GM23338 (cell line): Measurements from ENCODE around the gene CSRNP3. TPM values are rescaled to one million over a fixed set of nuclear protein-coding genes. Genes with fewer than 3 reads are reported as not detected.

ENCODE experiments used
- ATAC-seq: fragments of 200-7000 bp; cut with Tn5 transposase; 3 replicates; pipeline ENCODE4 v1.9.1; 2020
- DNase-seq: peaks from one replicate; pipeline ENCODE4 v3.0.0-alpha.2; 2015; ENCODE audit warnings: low spot score
- H2AFZ ChIP-seq: fragments of 200-600 bp; sonication (generic); 2 replicates; pipeline ENCODE4 v1.8.0; 2016; ENCODE audit warnings: antibody characterized with exemption, mild to moderate bottlenecking, moderate library complexity
- H3F3A ChIP-seq: fragments of 200-600 bp; sonication (generic); replicated peaks from 2 replicates; pipeline ENCODE4 v1.8.0; 2017; ENCODE audit warnings: antibody characterized with exemption, mixed run types, low read depth
- H3K27ac ChIP-seq: fragments of 200-600 bp; sonication (generic); 2 replicates; pipeline ENCODE4 v1.6.1; 2016; ENCODE audit warnings: low read depth
- H3K27me3 ChIP-seq: fragments of 200-600 bp; sonication (generic); 2 replicates; pipeline ENCODE4 v1.8.0; 2016; ENCODE audit warnings: mild to moderate bottlenecking, mixed run types, moderate library complexity; ENCODE audit not compliant: insufficient read depth
- H3K36me3 ChIP-seq: fragments of 200-600 bp; sonication (generic); 2 replicates; pipeline ENCODE4 v1.8.0; 2016; ENCODE audit warnings: mild to moderate bottlenecking; ENCODE audit not compliant: insufficient read depth
- H3K4me1 ChIP-seq: fragments of 200-600 bp; sonication (generic); 2 replicates; pipeline ENCODE4 v1.8.0; 2016; ENCODE audit warnings: mild to moderate bottlenecking, moderate library complexity; ENCODE audit not compliant: insufficient read depth
- H3K4me2 ChIP-seq: fragments of 200-600 bp; sonication (generic); 2 replicates; pipeline ENCODE4 v1.7.1; 2017; ENCODE audit warnings: mixed run types
- H3K4me3 ChIP-seq: fragments of 200-600 bp; sonication (generic); 2 replicates; pipeline ENCODE4 v1.6.1; 2016; ENCODE audit warnings: mixed run types
- H3K79me2 ChIP-seq: fragments of 200-600 bp; sonication (generic); replicated peaks from 2 replicates; pipeline ENCODE4 v1.8.0; 2017; ENCODE audit warnings: mild to moderate bottlenecking; ENCODE audit not compliant: insufficient read depth
- H3K9me2 ChIP-seq: fragments of 200-600 bp; sonication (generic); 2 replicates; pipeline ENCODE4 v1.8.0; 2017; ENCODE audit not compliant: insufficient read depth
- H4K20me1 ChIP-seq: fragments of 200-600 bp; sonication (generic); replicated peaks from 2 replicates; pipeline ENCODE4 v1.8.0; 2017; ENCODE audit warnings: mild to moderate bottlenecking; ENCODE audit not compliant: insufficient read depth
- H3K27ac Mint-ChIP-seq: 2 replicates; pipeline ENCODE4 v1.8.0; 2020; ENCODE audit warnings: inconsistent platforms, mild to moderate bottlenecking, moderate library complexity, mixed read lengths
- H3K27me3 Mint-ChIP-seq: 3 replicates; pipeline ENCODE4 v1.8.0; 2022; ENCODE audit warnings: low read depth, mild to moderate bottlenecking, moderate library complexity, mixed read lengths, inconsistent platforms; ENCODE audit not compliant: insufficient read depth, poor library complexity
- H3K36me3 Mint-ChIP-seq: 3 replicates; pipeline ENCODE4 v1.8.0; 2021; ENCODE audit warnings: low read depth, mild to moderate bottlenecking, inconsistent platforms, moderate library complexity, mixed read lengths
- H3K4me1 Mint-ChIP-seq: 3 replicates; pipeline ENCODE4 v1.8.0; 2020; ENCODE audit warnings: mild to moderate bottlenecking, inconsistent platforms, mixed read lengths
- H3K4me3 Mint-ChIP-seq: 3 replicates; pipeline ENCODE4 v1.8.0; 2021; ENCODE audit warnings: moderate library complexity, mild to moderate bottlenecking, inconsistent platforms, mixed read lengths
- H3K9me3 Mint-ChIP-seq: 3 replicates; pipeline ENCODE4 v1.8.0; 2020; ENCODE audit warnings: moderate library complexity, mild to moderate bottlenecking, inconsistent platforms, mixed read lengths
- CREB1 ChIP-seq: fragments of 250-450 bp; sonication (Bioruptor Pico); IDR thresholded peaks from 2 replicates; pipeline ENCODE4 v1.5.0; 2020; ENCODE audit warnings: low read depth, mild to moderate bottlenecking, moderate library complexity
- CTCF ChIP-seq, 2 experiments: fragments of 200-600 bp in 1 of 2; sonication (generic) in 1 of 2; conservative IDR thresholded peaks; 2 replicates each; pipeline versions ENCODE4 v1.5.1 to v1.6.1; 2016 to 2017; ENCODE audit warnings: antibody characterized with exemption in 2 of 2, low read depth in 2 of 2, mild to moderate bottlenecking in 2 of 2, moderate library complexity in 1 of 2
- ETS1 ChIP-seq: IDR thresholded peaks from 2 replicates; pipeline ENCODE4 v1.6.1; 2016; ENCODE audit warnings: antibody characterized with exemption
- EZH2 ChIP-seq: fragments of 200-600 bp; sonication (generic); IDR thresholded peaks from one replicate; pipeline ENCODE4 v1.8.0; 2017; ENCODE audit warnings: antibody characterized with exemption, mild to moderate bottlenecking, low read depth; ENCODE audit not compliant: unreplicated experiment
- EZH2phosphoT487 ChIP-seq: fragments of 200-600 bp; sonication (generic); IDR thresholded peaks from one replicate; pipeline ENCODE4 v1.8.1; 2018; ENCODE audit warnings: antibody characterized with exemption; ENCODE audit not compliant: unreplicated experiment
- JUNB ChIP-seq: IDR thresholded peaks from one replicate; pipeline ENCODE4 v1.6.1; 2016; ENCODE audit warnings: antibody characterized with exemption; ENCODE audit not compliant: unreplicated experiment
- NANOG ChIP-seq: IDR thresholded peaks from 2 replicates; pipeline ENCODE4 v1.6.1; 2016; ENCODE audit warnings: antibody characterized with exemption, borderline replicate concordance
- POLR2AphosphoS5 ChIP-seq: IDR thresholded peaks from 2 replicates; pipeline ENCODE4 v1.6.1; 2016; ENCODE audit warnings: antibody characterized with exemption, low read depth
- REST ChIP-seq: IDR thresholded peaks from one replicate; pipeline ENCODE4 v1.6.1; 2018; ENCODE audit warnings: antibody characterized with exemption; ENCODE audit not compliant: unreplicated experiment
- STAT1 ChIP-seq: IDR thresholded peaks from one replicate; pipeline ENCODE4 v1.6.1; 2016; ENCODE audit warnings: antibody characterized with exemption; ENCODE audit not compliant: unreplicated experiment
- ZNF114 ChIP-seq: fragments of 250-450 bp; sonication (Bioruptor Pico); IDR thresholded peaks from 2 replicates; pipeline ENCODE4 v1.5.0; 2020; ENCODE audit warnings: mild to moderate bottlenecking, moderate library complexity
- ZNF331 ChIP-seq: fragments of 250-450 bp; sonication (Bioruptor Pico); IDR thresholded peaks from 2 replicates; pipeline ENCODE4 v1.5.0; 2020; ENCODE audit warnings: low read depth, mild to moderate bottlenecking, moderate library complexity
- ZNF462 ChIP-seq: fragments of 250-450 bp; sonication (Bioruptor Pico); IDR thresholded peaks from 2 replicates; pipeline ENCODE4 v1.5.0; 2020; ENCODE audit warnings: mild to moderate bottlenecking, moderate library complexity
- polyA plus RNA-seq: library from polyadenylated mRNA; unstranded; fragments of >200 nt; fragmentation: Nextera tagmentation; extraction: Ambion mirVana; gene quantifications from 2 replicates; pipeline ENCODE4 v1.2.1, GENCODE V29; 2016
- total RNA-seq: library from RNA; depleted of rRNA; stranded (reverse); fragments of >200 nt; shearing (Covaris generic); gene quantifications from 2 replicates; pipeline ENCODE4 v1.2.3, GENCODE V29; 2014

The CSRNP3 gene
- total and polyA plus RNA-seq, 2 experiments from 2014 or later, result 3.8 to 6.8 TPM

GRCh38 chr2:165593081-165593480 lies 123.6 kb downstream of the CSRNP3 start:
- no peak for DNase-seq
- H3K36me3 Mint-ChIP-seq, result peaks cover 24% of the 10 kb centered on the region
- H3K27ac ChIP-seq, result no peak overlapping the region
- peaks cover 8% of the 10 kb centered on the region for H3K36me3 ChIP-seq
- H3K9me2 ChIP-seq, result no peaks in the 10 kb centered on the region
- no peak overlapping the region for H3K4me3 ChIP-seq
- H3F3A ChIP-seq, result no peaks in the 10 kb centered on the region
- no peak for TF ChIP-seq ZNF462 (CRISPR knock-in tag)
- TF ChIP-seq EZH2phosphoT487, result no peak
- no peak for TF ChIP-seq CREB1 (CRISPR knock-in tag)
- TF ChIP-seq ETS1, result no peak
- TF ChIP-seq REST, result no peak
- TF ChIP-seq NANOG, result no peak
- no peak for TF ChIP-seq ZNF331 (CRISPR knock-in tag)
- TF ChIP-seq ZNF114, result no peak
- TF ChIP-seq EZH2, result no peak
- TF ChIP-seq STAT1, result no peak
- no peak for TF ChIP-seq JUNB
- TF ChIP-seq CTCF (conservative IDR thresholded peaks at IDR 0.05; ENCODE audit: low read depth in 2 of 2), result no peak
- no peak for TF ChIP-seq POLR2AphosphoS5
- peaks cover 22% of the 10 kb centered on the region for H3K9me3 Mint-ChIP-seq
- no peak overlapping the region for H3K27ac Mint-ChIP-seq
- H3K4me2 ChIP-seq, result no peak overlapping the region
- H3K27me3 Mint-ChIP-seq, result no peaks in the 10 kb centered on the region
- H3K4me1 Mint-ChIP-seq, result no peaks in the 10 kb centered on the region
- H4K20me1 ChIP-seq, result no peaks in the 10 kb centered on the region
- H3K4me1 ChIP-seq, result no peaks in the 10 kb centered on the region
- H3K79me2 ChIP-seq, result no peaks in the 10 kb centered on the region
- H2AFZ ChIP-seq, result no peak overlapping the region
- no peaks in the 10 kb centered on the region for H3K27me3 ChIP-seq
- no peak overlapping the region for H3K4me3 Mint-ChIP-seq
- ATAC-seq, result no peak
